Smooth muscle cell of the brain vasculature (primary cell): ENCODE data around the gene SPEM1.

Source experiments
- DNase-seq: peaks from one replicate; pipeline ENCODE4 v3.0.0-alpha.2; 2012; ENCODE audit warnings: low read depth, low spot score

SPEM1 gene

GRCh38 chr17:7440113-7440833 is 20.1 kb downstream of the SPEM1 start:
- no peak for DNase-seq

DNA sequence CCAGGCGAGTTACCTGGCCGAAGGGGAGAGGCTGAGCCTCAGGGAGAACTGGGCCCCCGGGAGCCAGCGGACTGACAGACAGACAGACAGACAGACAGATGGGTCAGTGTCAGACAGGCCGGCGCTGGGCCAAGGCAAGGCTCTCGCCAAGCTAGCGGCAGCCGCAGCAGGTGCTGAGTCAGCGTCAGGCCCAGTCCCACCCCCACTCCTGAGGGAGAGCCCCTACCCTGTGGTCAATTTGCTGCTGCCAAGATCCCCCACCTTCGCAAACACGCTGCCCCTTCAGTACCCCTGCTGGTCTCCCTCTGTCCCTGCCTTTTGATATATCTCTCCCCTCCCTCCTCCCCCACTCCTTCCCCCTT is 20.7 kb downstream of the SPEM1 start:
- no peak for DNase-seq

GRCh38 chr17:7441266-7441665 is 21.1 kb downstream of the SPEM1 start:
- no peak for DNase-seq

GRCh38 chr17:7442142-7442541 is 22.0 kb downstream of the SPEM1 start:
- no peak for DNase-seq

DNA sequence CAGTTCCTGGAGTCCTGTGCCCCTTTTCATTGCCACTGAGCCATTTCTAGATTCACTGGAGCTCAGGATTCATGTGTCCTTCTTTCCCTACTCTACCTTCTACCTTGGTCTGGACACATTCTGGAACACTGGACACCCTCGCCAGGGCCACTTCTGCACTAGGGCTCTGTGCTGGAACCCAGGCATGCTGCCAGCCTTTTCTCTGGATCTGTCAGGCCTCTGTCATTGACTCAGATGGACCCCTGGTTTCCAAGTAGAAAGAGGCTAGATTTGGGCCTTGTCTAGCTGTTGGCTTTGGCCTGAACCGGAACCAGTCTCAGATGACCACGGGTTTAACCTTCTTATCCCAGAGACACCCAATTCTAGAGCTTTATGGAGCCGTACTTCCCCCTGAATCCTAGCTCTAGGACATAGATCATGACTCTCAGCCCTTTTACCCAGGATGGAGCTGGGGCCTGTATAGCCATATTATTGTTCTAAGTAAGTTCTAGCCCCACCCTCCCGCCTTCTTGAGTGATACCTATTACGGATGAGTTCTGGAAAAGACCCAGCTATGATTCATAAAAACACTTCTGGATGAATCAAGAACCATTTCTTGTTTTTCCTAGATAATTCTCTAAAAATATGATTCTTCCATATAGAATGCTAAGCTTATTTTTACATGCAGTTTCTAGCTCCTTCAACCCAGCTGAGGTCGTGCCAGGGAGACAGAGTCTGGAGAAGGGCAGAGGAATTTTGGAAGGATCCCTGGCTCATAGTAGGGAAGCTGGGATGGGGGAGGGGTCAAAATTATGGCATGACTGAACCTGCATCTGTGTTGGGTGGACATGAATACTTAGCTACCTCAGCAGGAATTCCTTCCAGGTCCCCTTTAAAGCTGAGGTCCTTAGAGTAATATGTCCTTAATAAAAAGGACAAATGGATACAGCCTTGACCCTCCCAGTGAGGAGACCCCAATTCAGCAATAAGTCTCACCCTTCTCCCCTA is 23.7 kb downstream of the SPEM1 start:
- DNase-seq: no peak

DNA sequence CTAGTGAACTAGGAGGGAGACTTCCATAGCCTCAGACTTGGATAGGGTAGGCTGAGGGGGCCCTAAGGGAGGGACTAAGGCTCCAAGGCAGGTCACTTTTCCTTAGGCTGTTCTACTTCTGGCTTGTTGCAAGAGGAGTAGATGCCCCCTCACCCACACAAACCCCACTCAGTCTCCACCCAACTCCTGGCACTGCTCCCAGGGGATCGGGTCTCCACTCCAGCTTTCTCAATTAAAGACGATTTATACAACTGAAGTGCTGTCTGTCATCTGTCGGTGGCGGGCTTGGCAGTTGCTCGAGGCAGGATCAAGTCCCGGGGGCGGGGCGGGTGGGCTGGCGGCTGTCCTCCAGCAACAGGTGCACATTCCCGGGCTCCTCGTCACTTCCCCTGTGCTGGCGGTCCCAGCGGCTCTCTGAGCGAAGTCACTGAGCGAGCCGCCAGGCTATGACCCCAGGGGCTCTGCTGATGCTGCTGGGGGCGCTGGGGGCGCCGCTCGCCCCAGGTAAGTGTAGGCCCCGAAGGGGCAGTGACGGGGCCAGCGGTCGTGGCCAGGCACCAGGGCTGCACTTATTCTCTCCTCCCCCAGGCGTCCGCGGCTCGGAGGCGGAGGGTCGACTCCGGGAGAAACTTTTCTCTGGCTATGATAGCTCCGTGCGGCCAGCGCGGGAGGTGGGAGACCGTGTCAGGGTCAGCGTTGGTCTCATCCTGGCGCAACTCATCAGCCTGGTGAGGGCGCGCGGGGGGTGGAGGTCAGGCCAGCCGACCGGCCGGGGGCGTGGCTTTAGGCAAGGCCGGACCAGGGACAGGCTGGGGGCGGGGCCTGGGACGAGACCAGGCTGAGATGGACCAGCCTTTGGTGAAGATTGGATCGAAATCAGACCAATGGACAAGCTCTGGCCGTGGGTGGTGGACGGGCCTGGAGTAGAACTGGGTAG is 24.8 kb downstream of the SPEM1 start, which contains the start of gene CHRNB1:
CHRNB1 (plus strand) TSS at position 380 of the 937 bp plus-strand sequence; CDS start at position 447, 67 bp downstream.
- DNase-seq: no peak

- no peak for DNase-seq
Measured at GRCh38 chr17:7445619-7445968, 25.5 kb downstream of the SPEM1 start.

DNA sequence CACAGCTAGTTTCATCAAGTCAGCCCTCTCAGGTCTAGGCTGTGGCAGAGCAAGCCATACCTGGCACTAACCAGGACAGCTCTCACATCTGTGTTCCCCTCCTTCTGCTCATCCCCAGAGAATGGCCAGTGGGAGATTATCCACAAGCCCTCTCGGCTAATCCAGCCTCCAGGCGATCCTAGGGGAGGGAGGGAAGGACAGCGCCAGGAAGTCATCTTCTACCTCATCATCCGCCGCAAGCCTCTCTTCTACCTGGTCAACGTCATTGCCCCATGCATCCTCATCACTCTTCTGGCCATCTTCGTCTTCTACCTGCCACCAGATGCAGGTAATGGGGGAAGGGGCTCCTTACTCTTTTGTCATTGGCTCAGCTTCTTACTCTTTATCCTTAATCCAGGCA is 28.3 kb downstream of the SPEM1 start:
- DNase-seq: no peak

- no peak for DNase-seq
Measured at GRCh38 chr17:7459961-7460545, 39.9 kb downstream of the SPEM1 start.

DNA sequence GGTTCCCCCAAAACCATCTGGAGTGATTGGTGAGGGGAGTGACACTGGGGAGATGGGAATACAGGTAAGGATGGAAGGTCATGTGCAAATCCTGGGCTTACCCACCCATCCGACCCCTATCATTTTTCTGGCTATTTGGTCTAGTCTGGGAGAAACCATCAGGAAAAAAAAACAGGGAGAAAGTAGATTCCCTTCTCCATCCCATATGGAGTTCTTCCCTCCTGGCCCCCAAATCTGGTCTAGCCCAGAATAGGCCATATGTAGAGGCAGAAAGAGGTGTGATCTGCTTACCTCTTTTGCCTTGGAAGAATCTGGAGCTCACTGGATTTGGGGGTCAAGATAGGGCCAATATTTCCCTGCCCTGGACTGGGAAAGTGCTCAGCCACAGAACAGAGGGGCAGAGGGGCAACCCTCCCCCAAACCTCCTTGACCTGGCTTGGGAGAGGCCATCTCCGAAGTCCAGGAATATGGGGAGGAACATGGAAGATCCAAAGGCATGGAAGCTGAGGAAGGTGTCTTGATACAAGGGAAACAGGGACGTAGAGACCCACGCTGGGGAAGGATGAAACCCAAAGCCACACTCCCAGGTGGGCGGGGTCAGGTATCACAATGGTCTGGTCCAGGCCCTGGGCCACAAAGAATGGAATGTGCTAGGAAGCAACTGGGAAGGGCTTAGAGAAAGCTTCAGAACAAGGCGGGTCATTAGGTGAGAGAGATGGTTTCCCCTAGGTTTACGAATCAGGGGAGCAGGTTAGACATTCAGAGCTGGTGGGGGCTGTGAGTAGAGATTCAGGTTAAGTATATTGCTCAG is 40.9 kb downstream of the SPEM1 start:
- no peak for DNase-seq

GRCh38 chr17:7462474-7463371 is 42.6 kb downstream of the SPEM1 start:
- DNase-seq: no peak

GRCh38 chr17:7463372-7463846 is 43.3 kb downstream of the SPEM1 start:
- DNase-seq: no peak

- DNase-seq: no peak
Measured at GRCh38 chr17:7464081-7464480, 44.0 kb downstream of the SPEM1 start.

- no peak for DNase-seq
Measured at GRCh38 chr17:7465597-7466275, 45.6 kb downstream of the SPEM1 start.

DNA sequence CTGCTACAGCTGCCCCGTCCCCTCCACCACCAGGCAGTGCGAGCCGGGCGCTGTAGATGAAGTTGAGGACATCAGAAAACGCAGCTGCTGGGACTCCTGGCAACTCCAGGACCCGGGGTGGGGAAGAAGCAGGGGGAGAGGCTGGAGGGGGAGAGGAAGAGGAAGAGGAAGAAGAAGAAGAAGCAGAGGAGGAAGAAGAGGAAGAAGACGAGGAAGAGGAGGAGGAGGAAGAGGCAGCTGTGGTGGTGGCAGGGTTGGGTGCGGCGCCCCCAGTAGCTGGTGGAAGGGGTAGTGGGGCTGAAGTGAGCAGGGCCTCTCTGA is 46.2 kb downstream of the SPEM1 start:
- DNase-seq: no peak

- DNase-seq: no peak
Measured at GRCh38 chr17:7466639-7467341, 46.7 kb downstream of the SPEM1 start.

GRCh38 chr17:7467498-7467897 is 47.4 kb downstream of the SPEM1 start:
- DNase-seq: no peak

DNA sequence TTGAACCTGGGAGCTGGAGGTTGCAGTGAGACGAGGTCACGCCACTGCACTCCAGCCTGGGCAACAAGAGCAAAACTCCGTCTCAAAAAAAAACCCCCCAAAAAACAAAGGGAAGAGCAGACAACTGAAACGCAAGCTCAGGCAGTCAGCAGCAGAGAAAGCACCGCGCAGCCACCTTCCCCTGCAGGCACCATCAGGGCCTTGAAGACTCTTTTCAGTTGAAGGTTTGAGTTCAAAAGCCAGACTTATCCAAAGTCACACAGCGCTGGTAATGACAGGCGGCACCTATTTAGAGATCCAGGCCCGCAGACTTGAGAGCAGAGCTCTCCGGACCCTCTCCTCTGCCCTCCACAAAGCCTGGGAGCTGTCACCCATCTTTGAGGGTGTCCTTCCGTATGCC is 48.2 kb downstream of the SPEM1 start:
- no peak for DNase-seq
